Activated CD4-positive, alpha-beta memory T cell treated with anti-CD3 and anti-CD28 coated beads for 36 hours (primary cell): Measurements from ENCODE around the gene ZNF837. TPM values are rescaled to one million over a fixed set of nuclear protein-coding genes. Genes with fewer than 3 reads are reported as not detected.
"Not testable (repeated sequence)": the region's sequence is repeated elsewhere in the genome, so short reads cannot be mapped to it uniquely, and the experiment has no call there.

ENCODE experiments used
- CTCF ChIA-PET: fragments of 350-600 bp; sonication (Branson Sonifier 250); formaldehyde crosslinking; loops from one replicate; lab custom pipeline; 2021; ENCODE audit warnings: antibody characterized with exemption, inconsistent platforms; lab: Charles Lee
- POLR2A ChIA-PET: fragments of 350-600 bp; sonication (Branson Sonifier 250); formaldehyde crosslinking; loops from one replicate; lab custom pipeline; 2021; ENCODE audit warnings: antibody characterized with exemption; lab: Charles Lee
- DNase-seq: peaks from one replicate; pipeline ENCODE4 v3.0.0-alpha.2; 2020
- H3K27ac Mint-ChIP-seq: one replicate; pipeline ENCODE4 v1.8.0; 2021; ENCODE audit warnings: mixed read lengths
- H3K27me3 Mint-ChIP-seq: one replicate; pipeline ENCODE4 v1.8.0; 2021; ENCODE audit warnings: mixed read lengths
- H3K36me3 Mint-ChIP-seq: one replicate; pipeline ENCODE4 v1.8.0; 2021; ENCODE audit warnings: mixed read lengths
- H3K4me1 Mint-ChIP-seq: one replicate; pipeline ENCODE4 v1.8.0; 2021; ENCODE audit warnings: low read depth, mixed read lengths
- H3K4me3 Mint-ChIP-seq: one replicate; pipeline ENCODE4 v1.8.0; 2021; ENCODE audit warnings: mild to moderate bottlenecking, mixed read lengths
- H3K9me3 Mint-ChIP-seq: one replicate; pipeline ENCODE4 v1.8.0; 2021; ENCODE audit warnings: mixed read lengths
- intact Hi-C: fragments of 100-400 bp; cut with micrococcal nuclease; formaldehyde crosslinking; loops from one replicate; pipeline ENCODE4 v1.15.1; 2023
- total RNA-seq, 2 experiments: library from RNA; stranded (reverse); gene quantifications; one replicate each; pipeline ENCODE4 v1.2.3, GENCODE V29; 2021

The ZNF837 gene
- total RNA-seq, 2 experiments from 2014 or later, result 2.1 to 2.4 TPM

GRCh38 chr19:58403920-58404478 lies 23.2 kb upstream of the ZNF837 start:
- CTCF ChIA-PET, POLR2A ChIA-PET, H3K27me3 Mint-ChIP-seq, H3K9me3 Mint-ChIP-seq, H3K27ac Mint-ChIP-seq, H3K4me3 Mint-ChIP-seq, H3K36me3 Mint-ChIP-seq, DNase-seq: not testable (repeated sequence)
- peaks cover 30% of the 10 kb centered on the region for H3K4me1 Mint-ChIP-seq
- intact Hi-C loops, result loop anchor here (10.0 kb wide), 1 partner anchor 489 kb away; the partner anchor contains the start of gene ZNF417

GRCh38 chr19:58401840-58402421 lies 21.1 kb upstream of the ZNF837 start:
- Mint-ChIP-seq H3K4me3 (peak overlapping the region; percentile 82), H3K4me1 (peaks cover 20% of the 10 kb centered on the region), H3K36me3 (peaks cover 2% of the 10 kb centered on the region), H3K27me3 (peaks cover 2% of the 10 kb centered on the region), H3K9me3 (no peaks in the 10 kb centered on the region), H3K27ac (no peak overlapping the region)
- ChIA-PET CTCF (no interaction called here), POLR2A (no interaction called here)
- no peak for DNase-seq
- intact Hi-C loops, result loop anchor here (1.0 to 10.0 kb wide), 7 partner anchors 15 to 487 kb away; partner anchors contain the start of genes RPS5, ZNF274, ZNF417 and ZNF446

DNA sequence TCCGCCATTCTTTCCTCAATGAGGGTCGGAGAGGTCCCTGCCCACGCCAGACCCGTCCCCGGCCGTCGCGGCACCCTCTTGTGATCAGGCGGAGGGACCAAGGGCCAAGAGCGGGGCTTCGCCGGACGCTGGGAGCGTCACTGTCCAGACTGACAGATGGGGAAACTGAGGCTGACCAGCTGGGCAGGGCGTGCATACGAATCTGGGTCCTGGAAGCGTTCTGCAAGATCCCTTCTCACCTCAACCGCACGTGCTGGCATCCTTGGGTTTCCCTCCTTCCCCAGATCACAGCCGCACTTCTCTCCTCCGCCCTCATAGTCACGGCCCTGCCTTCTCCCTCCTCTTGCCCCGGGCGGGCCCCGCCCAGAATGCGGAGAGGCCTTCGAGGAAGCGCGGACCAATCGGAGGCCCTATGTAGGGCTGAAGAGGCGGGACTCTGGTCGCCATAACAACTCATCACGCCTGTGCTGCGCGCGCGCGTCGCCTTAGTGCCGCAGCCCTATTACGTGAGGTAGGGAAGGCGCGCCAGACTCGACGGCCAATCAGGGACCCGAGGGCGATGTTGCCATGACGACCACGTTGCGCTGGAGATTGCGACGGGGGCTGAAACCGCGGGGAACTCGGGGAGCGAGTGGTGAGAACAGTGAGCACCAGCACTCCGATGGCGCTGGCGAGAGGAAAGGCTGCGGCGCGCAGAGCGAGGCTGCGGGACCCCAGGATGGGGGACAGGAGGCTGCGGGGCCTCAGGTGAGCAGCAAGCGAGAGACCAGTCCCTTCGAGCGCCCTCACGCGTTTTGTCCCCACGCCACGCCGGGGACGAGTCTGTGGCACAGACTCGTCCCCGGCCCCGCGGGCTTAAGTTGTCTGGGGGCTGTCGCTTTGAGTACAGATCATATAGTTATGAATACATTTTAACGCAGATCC lies 20.3 kb upstream of the ZNF837 start:
- Mint-ChIP-seq H3K27ac (peak overlapping the region; percentile 77), H3K4me1 (peaks cover 18% of the 10 kb centered on the region), H3K36me3 (peaks cover 2% of the 10 kb centered on the region), H3K27me3 (peaks cover 3% of the 10 kb centered on the region), H3K9me3 (no peaks in the 10 kb centered on the region), H3K4me3 (peak overlapping the region; percentile 82)
- ChIA-PET CTCF (no interaction called here), POLR2A (no interaction called here)
- intact Hi-C loops, result loop anchor here (1.0 to 10.0 kb wide), 7 partner anchors 14 to 486 kb away; partner anchors contain the start of genes RPS5, ZNF274, ZNF417 and ZNF446
- peak; percentile 100 for DNase-seq

GRCh38 chr19:58400316-58400915 lies 19.6 kb upstream of the ZNF837 start:
- intact Hi-C loops, result loop anchor here (10.0 kb wide), 1 partner anchor 486 kb away; the partner anchor contains the start of gene ZNF417
- H3K27ac Mint-ChIP-seq, result no peak overlapping the region
- no peak for DNase-seq
- peaks cover 5% of the 10 kb centered on the region for H3K36me3 Mint-ChIP-seq
- ChIA-PET POLR2A (no interaction called here), CTCF (no interaction called here)
- H3K9me3 Mint-ChIP-seq, result no peaks in the 10 kb centered on the region
- H3K4me3 Mint-ChIP-seq, result peak overlapping the region; percentile 82
- peaks cover 21% of the 10 kb centered on the region for H3K4me1 Mint-ChIP-seq
- H3K27me3 Mint-ChIP-seq, result peaks cover 3% of the 10 kb centered on the region

GRCh38 chr19:58399903-58400302 lies 19.1 kb upstream of the ZNF837 start:
- H3K27ac Mint-ChIP-seq, result no peak overlapping the region

GRCh38 chr19:58398545-58398944 lies 17.7 kb upstream of the ZNF837 start:
- POLR2A ChIA-PET, result no interaction called here
- peaks cover 21% of the 10 kb centered on the region for H3K36me3 Mint-ChIP-seq
- no peaks in the 10 kb centered on the region for H3K9me3 Mint-ChIP-seq
- peaks cover 3% of the 10 kb centered on the region for H3K27me3 Mint-ChIP-seq
- H3K4me3 Mint-ChIP-seq, result no peak overlapping the region
- CTCF ChIA-PET, result no interaction called here
- no peak overlapping the region for H3K27ac Mint-ChIP-seq
- no peak for DNase-seq
- H3K4me1 Mint-ChIP-seq, result peaks cover 18% of the 10 kb centered on the region
- intact Hi-C loops, result no loop called here

More at GRCh38 chr19:58399903-58400302, 19.1 kb upstream of the ZNF837 start:
- intact Hi-C loops, result loop anchor here (10.0 kb wide), 1 partner anchor 485 kb away; the partner anchor contains the start of gene ZNF417
- H3K4me1 Mint-ChIP-seq, result peaks cover 21% of the 10 kb centered on the region
- POLR2A ChIA-PET, result no interaction called here
- CTCF ChIA-PET, result no interaction called here
- H3K4me3 Mint-ChIP-seq, result no peak overlapping the region
- H3K9me3 Mint-ChIP-seq, result no peaks in the 10 kb centered on the region
- DNase-seq, result no peak
- H3K36me3 Mint-ChIP-seq, result peaks cover 8% of the 10 kb centered on the region
- H3K27me3 Mint-ChIP-seq, result peaks cover 3% of the 10 kb centered on the region

DNA sequence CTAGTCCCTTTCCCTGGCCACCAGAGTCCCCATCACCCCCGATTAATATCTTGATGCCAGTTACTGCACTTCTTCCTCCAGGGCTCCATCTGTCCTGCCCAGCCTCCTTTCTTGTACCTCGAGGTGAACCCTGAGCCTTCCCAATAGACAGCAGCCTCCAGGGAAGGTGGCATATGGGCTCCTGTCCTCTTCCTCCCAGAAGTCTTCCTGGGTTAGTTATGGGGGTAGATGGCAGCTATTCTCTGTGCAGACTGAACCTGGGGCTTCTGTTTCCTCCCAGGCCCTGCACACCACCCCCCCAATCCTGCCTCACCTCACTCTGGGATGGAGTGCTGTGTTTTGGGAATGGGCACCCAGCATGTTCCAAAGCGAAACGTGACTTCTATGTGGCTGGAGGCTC lies 17.3 kb upstream of the ZNF837 start:
- H3K27ac Mint-ChIP-seq, result no peak overlapping the region

DNA sequence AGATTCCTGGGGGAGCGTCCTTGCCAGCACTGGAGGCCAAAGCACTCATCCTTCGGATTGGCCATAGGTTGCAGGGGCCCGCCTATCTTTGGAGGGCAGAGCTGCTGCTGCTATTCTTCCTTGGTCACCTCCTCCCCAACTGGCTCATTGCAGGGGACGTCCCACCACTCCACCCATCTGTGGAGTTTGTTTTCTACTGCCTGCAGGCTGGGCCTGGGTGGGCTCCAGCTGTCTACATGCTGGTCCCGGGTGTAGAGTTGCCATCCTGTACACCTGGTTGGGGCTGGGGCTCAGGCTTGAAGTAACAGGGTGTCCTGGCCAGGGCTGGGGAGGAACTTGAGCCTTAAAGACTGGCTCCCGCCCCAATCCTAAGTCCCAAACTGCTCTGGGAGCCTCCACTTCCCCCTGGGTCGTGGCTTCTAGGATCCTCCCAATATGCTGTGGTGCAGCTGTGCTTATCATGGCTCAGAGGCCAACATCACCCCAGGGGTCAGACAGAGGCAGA lies 16.8 kb upstream of the ZNF837 start:
- CTCF ChIA-PET, result no interaction called here
- POLR2A ChIA-PET, result no interaction called here
- peaks cover 3% of the 10 kb centered on the region for H3K27me3 Mint-ChIP-seq

More for the DNA sequence above, 17.3 kb upstream of the ZNF837 start:
- no peak for DNase-seq
- POLR2A ChIA-PET, result no interaction called here
- peaks cover 20% of the 10 kb centered on the region for H3K4me1 Mint-ChIP-seq
- CTCF ChIA-PET, result no interaction called here
- H3K27me3 Mint-ChIP-seq, result peaks cover 3% of the 10 kb centered on the region
- no peaks in the 10 kb centered on the region for H3K9me3 Mint-ChIP-seq
- intact Hi-C loops, result no loop called here
- H3K4me3 Mint-ChIP-seq, result no peak overlapping the region
- H3K36me3 Mint-ChIP-seq, result peaks cover 26% of the 10 kb centered on the region

DNA sequence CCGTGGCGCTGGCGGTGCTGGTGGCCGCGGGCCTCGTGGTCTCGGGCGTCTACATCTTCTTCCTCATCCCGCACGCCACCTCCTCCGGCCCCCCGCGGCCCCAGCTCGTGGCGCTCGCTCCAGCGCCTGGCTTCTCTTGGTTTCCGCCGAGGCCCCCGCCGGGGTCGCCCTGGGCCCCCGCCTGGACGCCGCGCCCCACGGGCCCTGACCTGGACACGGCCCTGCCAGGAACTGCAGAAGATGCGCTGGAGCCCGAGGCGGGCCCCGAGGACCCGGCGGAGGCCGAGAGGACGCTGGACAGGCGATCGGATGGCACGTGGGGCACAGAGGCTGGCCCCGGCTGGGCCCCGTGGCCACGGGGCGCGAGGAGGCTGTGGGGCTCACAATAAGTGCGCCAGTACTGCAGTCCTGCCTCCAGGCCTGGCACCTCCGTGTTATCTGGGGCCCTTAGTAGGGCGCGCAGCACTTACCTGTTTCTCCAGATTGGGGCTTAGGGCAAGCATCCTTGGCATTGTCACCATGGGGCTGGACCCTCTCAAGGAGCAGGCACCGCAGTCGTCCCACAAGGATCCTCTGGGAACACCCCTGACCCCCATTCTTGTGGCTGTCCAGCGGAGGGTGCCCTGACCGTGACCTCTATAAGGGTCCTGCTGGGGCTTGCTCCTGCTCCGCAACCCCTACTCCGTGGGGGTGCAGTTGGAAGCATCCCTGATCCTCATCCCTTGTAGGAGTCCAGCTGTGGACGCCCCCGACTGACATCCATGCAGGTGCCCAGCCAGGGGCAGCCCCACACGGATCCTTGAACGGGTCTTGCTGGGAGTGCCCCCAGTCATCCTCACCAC lies 16.1 kb upstream of the ZNF837 start:
- Mint-ChIP-seq H3K27ac (no peak overlapping the region), H3K4me1 (peaks cover 22% of the 10 kb centered on the region)

More for the DNA sequence above, 16.8 kb upstream of the ZNF837 start:
- Mint-ChIP-seq H3K27ac (no peak overlapping the region), H3K9me3 (no peaks in the 10 kb centered on the region), H3K36me3 (peaks cover 31% of the 10 kb centered on the region), H3K4me3 (no peak overlapping the region), H3K4me1 (peaks cover 22% of the 10 kb centered on the region)
- intact Hi-C loops, result no loop called here
- no peak for DNase-seq

DNA sequence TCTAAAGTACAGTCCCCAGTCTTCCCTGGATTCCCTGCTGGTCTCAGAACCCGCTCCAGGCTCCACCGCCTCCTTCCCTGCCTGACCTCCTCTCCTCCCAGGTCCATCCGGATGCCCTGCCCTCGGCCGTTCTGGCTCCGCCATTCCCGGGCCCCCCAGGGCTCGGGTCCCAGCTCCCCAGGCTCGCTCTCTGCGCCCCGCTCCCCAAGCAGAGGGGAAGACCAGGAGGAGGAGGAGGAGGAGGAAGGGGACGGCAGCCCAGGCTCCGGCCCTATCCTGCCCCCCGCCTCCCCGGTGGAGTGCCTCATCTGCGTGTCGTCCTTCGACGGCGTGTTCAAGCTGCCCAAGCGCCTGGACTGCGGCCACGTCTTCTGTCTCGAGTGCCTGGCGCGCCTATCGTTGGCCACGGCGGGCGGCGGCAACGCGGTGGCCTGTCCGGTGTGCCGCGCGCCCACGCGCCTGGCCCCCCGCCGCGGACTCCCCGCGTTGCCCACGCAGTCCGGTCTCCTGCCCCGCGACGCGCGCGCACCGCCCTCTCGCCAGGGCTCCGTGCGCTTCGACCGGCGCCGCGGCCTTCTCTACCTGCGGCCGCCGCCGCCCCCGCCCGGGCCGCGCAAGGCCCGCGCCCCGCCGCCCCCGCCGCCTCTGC lies 15.3 kb upstream of the ZNF837 start:
- DNase-seq, result no peak
- H3K4me1 Mint-ChIP-seq, result peaks cover 22% of the 10 kb centered on the region

More for the DNA sequence above, 16.1 kb upstream of the ZNF837 start:
- ChIA-PET CTCF (no interaction called here), POLR2A (no interaction called here)
- H3K9me3 Mint-ChIP-seq, result no peaks in the 10 kb centered on the region
- peaks cover 3% of the 10 kb centered on the region for H3K27me3 Mint-ChIP-seq
- H3K36me3 Mint-ChIP-seq, result peaks cover 35% of the 10 kb centered on the region
- H3K4me3 Mint-ChIP-seq, result no peak overlapping the region
- DNase-seq, result no peak
- intact Hi-C loops, result no loop called here

More for the DNA sequence above, 15.3 kb upstream of the ZNF837 start:
- Mint-ChIP-seq H3K27ac (no peak overlapping the region), H3K36me3 (peaks cover 38% of the 10 kb centered on the region), H3K4me3 (no peak overlapping the region), H3K9me3 (no peaks in the 10 kb centered on the region), H3K27me3 (peaks cover 3% of the 10 kb centered on the region)
- intact Hi-C loops, result no loop called here
- POLR2A ChIA-PET, result no interaction called here
- CTCF ChIA-PET, result interaction anchor here (1.0 kb wide), 1 partner anchor 118 kb away, joined by 4 read pairs; no protein-coding TSS in a partner anchor
